Thoracic aorta (tissue), 2 donors: ENCODE results near the gene RAC2. TPM values are rescaled to one million over a fixed set of nuclear protein-coding genes. Genes with fewer than 3 reads are reported as not detected.
"Not testable (repeated sequence)": the region's sequence is repeated elsewhere in the genome, so short reads cannot be mapped to it uniquely, and the experiment has no call there.

Experiments used
- ATAC-seq: fragments of 150-250 bp; one replicate; pipeline ENCODE4 v1.8.0; 2017; ENCODE audit warnings: low read depth; ENCODE audit not compliant: insufficient number of reproducible peaks, low FRiP score
- DNase-seq: peaks from one replicate; pipeline ENCODE4 v3.0.0-alpha.2; 2020; ENCODE audit warnings: low spot score
- H3K27ac ChIP-seq, 2 donors: fragments of 200-600 bp; sonication (generic); 1 replicate in 1 of 2; 2 replicates in 1 of 2; pipeline ENCODE4 v1.5.1; 2016; ENCODE audit warnings: mild to moderate bottlenecking in 2 of 2, moderate library complexity in 2 of 2
- H3K27me3 ChIP-seq: fragments of 200-600 bp; sonication (generic); replicated peaks from 2 replicates; pipeline ENCODE4 v1.6.0; 2016; ENCODE audit warnings: mild to moderate bottlenecking; ENCODE audit not compliant: insufficient read depth
- H3K36me3 ChIP-seq: fragments of 200-600 bp; sonication (generic); one replicate; pipeline ENCODE4 v1.5.1; 2016
- H3K4me1 ChIP-seq, 2 donors: fragments of 200-600 bp; sonication (generic); 1 replicate in 1 of 2; 2 replicates in 1 of 2; pipeline versions ENCODE4 v1.5.1 to v1.6.0; 2016; ENCODE audit warnings: low read depth in 2 of 2, mild to moderate bottlenecking in 1 of 2; ENCODE audit not compliant: control insufficient read depth in 1 of 2
- H3K4me3 ChIP-seq: fragments of 200-600 bp; sonication (generic); 2 replicates; pipeline ENCODE4 v1.5.1; 2016; ENCODE audit warnings: mild to moderate bottlenecking
- H3K9me3 ChIP-seq: fragments of 200-600 bp; sonication (generic); 2 replicates; pipeline ENCODE4 v1.5.1; 2016
- total RNA-seq, 2 donors: library from RNA; depleted of rRNA; stranded (reverse); fragments of >200 nt; gene quantifications; one replicate each; pipeline versions ENCODE4 v1.1.0 to v1.2.3, GENCODE V29; 2016
- TF ChIP-seq, protein P1 (sequence below): fragments of 200-600 bp; sonication (generic); IDR thresholded peaks from one replicate; pipeline ENCODE4 v1.5.1; 2019; ENCODE audit warnings: antibody characterized with exemption

The RAC2 gene
- total RNA-seq, 2 donors from 2014 or later = 10.7 to 16.2 TPM

DNA sequence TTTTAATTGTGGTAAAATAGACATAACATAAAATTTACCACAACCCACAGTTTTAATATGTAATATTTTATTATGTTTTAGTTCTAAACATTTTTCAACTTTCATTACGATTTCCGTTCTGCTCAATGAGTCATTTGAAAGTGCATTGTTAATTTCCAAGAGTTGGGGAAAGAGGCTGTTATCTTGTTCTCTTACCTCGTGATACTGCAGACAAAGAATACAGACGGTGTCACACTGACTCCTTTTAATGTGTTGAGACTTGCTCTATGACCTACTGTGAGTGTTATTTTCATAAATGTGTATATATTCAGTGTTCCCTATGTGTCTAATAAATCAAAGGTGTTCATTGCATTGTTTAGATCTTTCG is 10.8 kb upstream of the RAC2 start:
- TF ChIP-seq, protein P1, sequence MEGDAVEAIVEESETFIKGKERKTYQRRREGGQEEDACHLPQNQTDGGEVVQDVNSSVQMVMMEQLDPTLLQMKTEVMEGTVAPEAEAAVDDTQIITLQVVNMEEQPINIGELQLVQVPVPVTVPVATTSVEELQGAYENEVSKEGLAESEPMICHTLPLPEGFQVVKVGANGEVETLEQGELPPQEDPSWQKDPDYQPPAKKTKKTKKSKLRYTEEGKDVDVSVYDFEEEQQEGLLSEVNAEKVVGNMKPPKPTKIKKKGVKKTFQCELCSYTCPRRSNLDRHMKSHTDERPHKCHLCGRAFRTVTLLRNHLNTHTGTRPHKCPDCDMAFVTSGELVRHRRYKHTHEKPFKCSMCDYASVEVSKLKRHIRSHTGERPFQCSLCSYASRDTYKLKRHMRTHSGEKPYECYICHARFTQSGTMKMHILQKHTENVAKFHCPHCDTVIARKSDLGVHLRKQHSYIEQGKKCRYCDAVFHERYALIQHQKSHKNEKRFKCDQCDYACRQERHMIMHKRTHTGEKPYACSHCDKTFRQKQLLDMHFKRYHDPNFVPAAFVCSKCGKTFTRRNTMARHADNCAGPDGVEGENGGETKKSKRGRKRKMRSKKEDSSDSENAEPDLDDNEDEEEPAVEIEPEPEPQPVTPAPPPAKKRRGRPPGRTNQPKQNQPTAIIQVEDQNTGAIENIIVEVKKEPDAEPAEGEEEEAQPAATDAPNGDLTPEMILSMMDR = no peak
- Histone ChIP-seq H3K27ac (no peak overlapping the region), H3K27me3 (peaks cover 8% of the 10 kb centered on the region), H3K9me3 (no peaks in the 10 kb centered on the region), H3K4me1 (no peaks in the 10 kb centered on the region), H3K4me3 (no peak overlapping the region), H3K36me3 (no peaks in the 10 kb centered on the region)
- no peak for DNase-seq
- ATAC-seq = no peak

DNA sequence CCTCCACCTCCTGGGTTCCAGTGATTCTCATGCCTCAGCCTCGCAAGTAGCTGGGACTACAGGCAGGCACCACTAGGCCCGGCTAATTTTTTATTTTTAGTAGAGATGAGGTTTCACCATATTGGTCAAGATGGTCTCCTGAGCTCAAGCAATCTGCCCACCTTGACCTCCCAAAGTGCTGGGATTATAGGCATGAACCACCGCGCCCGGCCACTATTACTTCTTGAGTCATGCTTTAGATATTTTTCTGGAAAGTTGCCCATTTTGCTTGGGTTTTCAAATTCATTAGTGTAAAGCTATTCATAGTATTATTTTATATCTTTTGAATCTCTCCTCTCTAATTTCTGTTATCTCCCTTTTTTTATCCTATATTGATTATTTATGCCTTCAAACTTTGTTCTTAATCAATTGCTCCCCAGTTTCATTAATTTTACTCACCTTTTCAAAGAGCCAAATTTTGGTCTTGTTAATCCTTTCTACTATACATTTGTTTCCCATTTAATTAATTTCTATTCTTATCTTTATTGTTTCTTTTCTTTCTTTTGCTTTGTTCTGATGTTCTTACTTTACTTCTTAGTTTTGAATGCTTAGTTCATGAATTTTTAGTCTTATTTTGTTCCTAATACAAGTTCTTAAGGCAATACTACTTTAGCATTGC is 10.3 kb upstream of the RAC2 start:
- TF ChIP-seq, protein P1 = no peak
- Histone ChIP-seq H3K9me3 (no peaks in the 10 kb centered on the region), H3K4me3 (no peak overlapping the region), H3K4me1 (no peaks in the 10 kb centered on the region), H3K27me3 (peaks cover 4% of the 10 kb centered on the region), H3K36me3 (no peaks in the 10 kb centered on the region), H3K27ac (no peak overlapping the region)
- DNase-seq (no peak), ATAC-seq (no peak)

DNA sequence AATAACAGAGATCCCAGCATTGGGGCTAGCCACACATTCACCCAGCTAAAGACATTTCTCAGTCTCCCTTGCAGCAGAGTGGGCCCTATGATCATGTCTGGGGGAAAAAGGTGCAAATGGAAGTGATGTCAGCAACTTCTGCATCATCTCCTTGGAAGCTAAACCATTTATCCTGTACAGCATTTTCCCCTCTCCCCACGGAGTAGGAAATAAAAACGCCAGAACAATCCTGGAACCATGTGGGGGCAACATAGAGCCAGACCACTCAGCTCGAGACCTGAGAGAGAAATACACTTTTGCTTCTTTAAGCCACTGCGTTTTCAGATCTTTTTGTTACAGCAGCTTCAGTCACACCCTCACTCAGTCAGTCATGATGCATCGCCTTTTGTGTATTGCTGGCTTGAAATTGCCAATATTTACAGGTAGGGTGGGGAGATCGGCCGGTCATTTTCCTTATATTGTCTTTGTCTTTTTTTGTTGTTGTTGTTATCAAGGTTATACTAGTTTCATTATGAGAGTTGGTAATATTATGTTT is 9.1 kb upstream of the RAC2 start:
- H3K4me1 ChIP-seq = no peaks in the 10 kb centered on the region
- no peak overlapping the region for H3K4me3 ChIP-seq
- no peaks in the 10 kb centered on the region for H3K9me3 ChIP-seq
- ATAC-seq = no peak
- no peak for DNase-seq
- no peaks in the 10 kb centered on the region for H3K36me3 ChIP-seq
- no peaks in the 10 kb centered on the region for H3K27me3 ChIP-seq
- TF ChIP-seq, protein P1 = no peak
- H3K27ac ChIP-seq = no peak overlapping the region

DNA sequence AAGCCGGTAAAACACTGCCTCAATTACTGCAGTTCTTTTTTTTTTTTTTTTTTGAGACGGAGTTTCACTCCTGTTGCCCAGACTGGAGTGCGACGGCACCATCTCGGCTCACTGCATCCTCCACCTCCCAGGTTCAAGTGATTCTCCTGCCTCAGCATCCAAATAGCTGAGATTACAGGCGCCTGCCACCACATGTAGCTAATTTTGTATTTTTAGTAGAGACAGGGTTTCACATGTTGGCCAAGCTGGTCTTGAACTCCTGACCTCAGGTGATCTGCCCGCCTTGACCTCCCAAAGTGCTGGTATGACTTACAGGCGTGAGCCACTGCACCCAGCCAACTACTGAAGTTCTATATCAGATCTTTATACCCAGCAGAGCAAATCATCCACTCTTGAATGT is 7.8 kb upstream of the RAC2 start:
- not testable (repeated sequence) for H3K36me3 ChIP-seq, DNase-seq, H3K27ac ChIP-seq, H3K27me3 ChIP-seq, H3K4me1 ChIP-seq, H3K9me3 ChIP-seq, H3K4me3 ChIP-seq, ATAC-seq

DNA sequence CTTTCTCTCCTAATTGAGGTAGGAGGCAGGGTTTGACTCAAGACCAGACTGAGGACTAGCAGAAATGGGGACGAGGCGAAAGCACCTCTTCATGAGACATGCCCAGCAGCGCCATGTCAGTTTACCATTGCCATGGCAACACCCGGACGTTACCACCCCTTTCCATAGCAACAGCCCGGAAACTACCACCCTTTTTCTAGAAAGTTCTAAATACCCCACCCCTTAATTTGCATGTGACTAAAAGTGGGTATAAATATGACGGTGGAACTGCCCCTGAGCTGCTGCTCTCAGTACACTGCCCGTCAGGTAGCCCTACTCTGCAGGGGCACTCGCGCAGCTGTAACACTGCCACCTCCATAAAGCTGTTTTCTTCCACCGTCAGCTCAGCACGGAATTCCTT is 5.9 kb upstream of the RAC2 start:
- Histone ChIP-seq H3K27me3 (no peaks in the 10 kb centered on the region), H3K4me1 (no peaks in the 10 kb centered on the region), H3K27ac (no peak overlapping the region), H3K9me3 (no peaks in the 10 kb centered on the region), H3K36me3 (no peaks in the 10 kb centered on the region), H3K4me3 (no peak overlapping the region)
- DNase-seq = no peak
- no peak for ATAC-seq
- TF ChIP-seq, protein P1 = no peak

DNA sequence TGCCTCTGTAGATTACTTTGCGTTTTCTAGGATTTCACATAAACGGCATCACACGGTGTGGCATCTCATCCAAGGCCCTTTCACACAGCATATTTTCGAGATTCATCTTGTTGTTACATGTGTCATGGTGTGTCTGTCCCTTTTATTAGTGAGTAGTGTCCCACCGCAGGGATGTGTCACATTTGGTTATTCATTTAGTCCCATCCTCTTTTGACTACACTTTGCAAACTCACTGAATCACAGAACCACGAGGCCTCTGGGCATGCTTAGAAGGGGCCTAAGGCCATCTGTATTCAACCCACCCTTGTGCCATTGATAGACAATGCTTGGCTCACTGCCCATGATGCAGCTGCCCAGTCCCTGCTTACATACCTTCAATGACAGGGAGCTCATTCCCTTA is 4.2 kb upstream of the RAC2 start:
- H3K36me3 ChIP-seq = no peaks in the 10 kb centered on the region
- no peak overlapping the region for H3K27ac ChIP-seq
- H3K9me3 ChIP-seq = no peaks in the 10 kb centered on the region
- TF ChIP-seq, protein P1 = no peak
- H3K4me3 ChIP-seq = no peak overlapping the region
- no peaks in the 10 kb centered on the region for H3K4me1 ChIP-seq
- no peak for ATAC-seq
- DNase-seq = no peak
- no peaks in the 10 kb centered on the region for H3K27me3 ChIP-seq
